GM18505 (cell line): Measurements from ENCODE around the gene SNN.

Experiments used
- ATAC-seq: cut with Tn5 transposase; IDR thresholded peaks from one replicate; pipeline ENCODE4 v1.9.1; 2021; ENCODE audit not compliant: unreplicated experiment
- POLR2A ChIP-seq: IDR thresholded peaks from 4 replicates; pipeline ENCODE4 v1.6.1; 2011; ENCODE audit warnings: borderline replicate concordance; ENCODE audit not compliant: insufficient read depth, insufficient read length; ENCODE audit errors: extremely low read depth

The SNN gene

GRCh38 chr16:11675561-11676511 is 7.6 kb downstream of the SNN start:
- TF ChIP-seq POLR2A, result no peak
- no peak for ATAC-seq

GRCh38 chr16:11676799-11677198 is 8.5 kb downstream of the SNN start:
- TF ChIP-seq POLR2A, result no peak

GRCh38 chr16:11677451-11677951 is 9.2 kb downstream of the SNN start:
- no peak for ATAC-seq
- no peak for TF ChIP-seq POLR2A

More at GRCh38 chr16:11676799-11677198, 8.5 kb downstream of the SNN start:
- no peak for ATAC-seq

GRCh38 chr16:11677959-11678881 is 10.0 kb downstream of the SNN start:
- no peak for TF ChIP-seq POLR2A
- ATAC-seq, result no peak

- no peak for TF ChIP-seq POLR2A
- ATAC-seq, result no peak
Observed at GRCh38 chr16:11679250-11679649, 11.0 kb downstream of the SNN start.

GRCh38 chr16:11679941-11680911 is 12.0 kb downstream of the SNN start:
- TF ChIP-seq POLR2A, result no peak
- no peak for ATAC-seq

- peak; percentile 19 for ATAC-seq
Observed at GRCh38 chr16:11681556-11681955, 13.3 kb downstream of the SNN start.

DNA sequence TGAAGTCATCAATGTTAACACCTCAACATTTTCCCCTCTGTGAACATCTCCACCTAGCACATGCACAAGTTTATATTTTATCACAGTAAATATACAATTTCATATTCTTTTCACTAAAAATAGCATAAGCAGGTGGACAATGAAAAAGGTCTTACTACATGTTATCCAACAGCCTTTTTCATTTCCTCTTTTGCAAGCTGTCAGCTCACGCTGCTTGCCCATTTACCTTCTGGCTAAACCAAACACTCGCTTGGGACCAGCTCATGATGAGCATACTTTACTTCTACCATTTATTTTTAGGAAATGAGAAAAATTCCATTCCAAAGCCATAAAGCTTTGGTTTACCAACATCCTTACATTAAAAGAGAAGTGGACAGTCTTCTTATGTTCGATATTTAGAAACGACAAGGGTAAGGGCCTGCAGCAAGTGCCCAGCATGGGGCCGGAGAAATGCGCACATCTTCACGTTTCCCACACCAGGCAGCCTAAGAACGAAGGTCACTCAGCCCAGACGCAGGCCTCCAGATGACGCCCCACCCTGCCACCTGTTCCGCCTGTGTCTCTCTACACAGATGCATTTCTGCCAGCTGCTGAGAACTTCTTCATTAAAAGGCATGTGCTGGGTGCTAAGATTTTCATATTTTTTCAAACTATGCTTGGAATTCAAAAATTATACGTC is 13.9 kb downstream of the SNN start:
- ATAC-seq, result peak; percentile 49
- peak; percentile 16 for TF ChIP-seq POLR2A

More at GRCh38 chr16:11681556-11681955, 13.3 kb downstream of the SNN start:
- no peak for TF ChIP-seq POLR2A

GRCh38 chr16:11682655-11683096 is 14.4 kb downstream of the SNN start:
- ATAC-seq, result peak; percentile 10
- no peak for TF ChIP-seq POLR2A

- no peak for TF ChIP-seq POLR2A
- no peak for ATAC-seq
Observed at GRCh38 chr16:11683145-11683544, 14.9 kb downstream of the SNN start.

GRCh38 chr16:11684231-11685025 is 16.2 kb downstream of the SNN start:
- no peak for TF ChIP-seq POLR2A
- no peak for ATAC-seq
